MM.1S (cell line): Measurements from ENCODE around the gene SGCD.

ENCODE experiments used
- DNase-seq: peaks from one replicate; pipeline ENCODE4 v3.0.0-alpha.2; 2015
- H2AFZ ChIP-seq: fragments of 300-600 bp; sonication (generic); 2 replicates; pipeline ENCODE4 v1.6.0; 2016; ENCODE audit warnings: antibody characterized with exemption, low read length
- H3F3A ChIP-seq: fragments of 300-600 bp; sonication (generic); 2 replicates; pipeline ENCODE4 v1.6.1; 2016; ENCODE audit warnings: mild to moderate bottlenecking, antibody characterized with exemption, low read length, moderate library complexity, mixed read lengths; ENCODE audit not compliant: insufficient read depth
- H3K27ac ChIP-seq: fragments of 300-600 bp; sonication (generic); 2 replicates; pipeline ENCODE4 v1.5.1; 2016; ENCODE audit warnings: mild to moderate bottlenecking, low read length
- H3K27me3 ChIP-seq: fragments of 300-600 bp; sonication (generic); replicated peaks from 2 replicates; pipeline ENCODE4 v1.6.0; 2016; ENCODE audit warnings: low read length; ENCODE audit not compliant: insufficient read depth
- H3K36me3 ChIP-seq: fragments of 300-600 bp; sonication (generic); replicated peaks from 2 replicates; pipeline ENCODE4 v1.6.1; 2016; ENCODE audit warnings: mild to moderate bottlenecking, low read length, mixed read lengths; ENCODE audit not compliant: insufficient read depth
- H3K4me1 ChIP-seq: fragments of 300-600 bp; sonication (generic); 2 replicates; pipeline ENCODE4 v1.6.1; 2016; ENCODE audit warnings: low read length, mixed read lengths
- H3K4me2 ChIP-seq: fragments of 300-600 bp; sonication (generic); 2 replicates; pipeline ENCODE4 v1.6.0; 2016; ENCODE audit warnings: low read depth, low read length
- H3K4me3 ChIP-seq: fragments of 300-600 bp; sonication (generic); 2 replicates; pipeline ENCODE4 v1.5.1; 2016; ENCODE audit warnings: low read length, mixed read lengths
- H3K79me2 ChIP-seq: fragments of 300-600 bp; sonication (generic); 2 replicates; pipeline ENCODE4 v1.6.1; 2016; ENCODE audit warnings: mixed run types, low read length, mixed read lengths
- H3K9ac ChIP-seq: fragments of 300-600 bp; sonication (generic); 2 replicates; pipeline ENCODE4 v1.6.1; 2016; ENCODE audit warnings: low read length, mixed read lengths
- H3K9me2 ChIP-seq: fragments of 300-600 bp; sonication (generic); replicated peaks from 2 replicates; pipeline ENCODE4 v1.6.1; 2016; ENCODE audit warnings: mild to moderate bottlenecking, low read length, mixed read lengths; ENCODE audit not compliant: insufficient read depth
- H3K9me3 ChIP-seq: fragments of 300-600 bp; sonication (generic); replicated peaks from 2 replicates; pipeline ENCODE4 v1.6.1; 2016; ENCODE audit warnings: mild to moderate bottlenecking, low read length, mixed read lengths; ENCODE audit not compliant: insufficient read depth
- H4K20me1 ChIP-seq: fragments of 300-600 bp; sonication (generic); 2 replicates; pipeline ENCODE4 v1.6.1; 2016; ENCODE audit warnings: mild to moderate bottlenecking, low read length, moderate library complexity, mixed read lengths; ENCODE audit not compliant: insufficient read depth
- EZH2 ChIP-seq: fragments of 300-600 bp; sonication (generic); optimal IDR thresholded peaks from 2 replicates; pipeline ENCODE3; 2017; ENCODE audit warnings: low read depth, mild to moderate bottlenecking, antibody characterized with exemption, low read length, mixed read lengths
- EZH2phosphoT487 ChIP-seq: fragments of 300-600 bp; sonication (generic); IDR thresholded peaks from 2 replicates; pipeline ENCODE4 v1.6.1; 2018; ENCODE audit warnings: antibody characterized with exemption, low read length
- TF ChIP-seq, protein P1 (sequence below): fragments of 300-600 bp; sonication (generic); IDR thresholded peaks from 2 replicates; pipeline ENCODE4 v1.5.1; 2016; ENCODE audit warnings: antibody characterized with exemption, low read length, mixed read lengths

The SGCD gene

DNA sequence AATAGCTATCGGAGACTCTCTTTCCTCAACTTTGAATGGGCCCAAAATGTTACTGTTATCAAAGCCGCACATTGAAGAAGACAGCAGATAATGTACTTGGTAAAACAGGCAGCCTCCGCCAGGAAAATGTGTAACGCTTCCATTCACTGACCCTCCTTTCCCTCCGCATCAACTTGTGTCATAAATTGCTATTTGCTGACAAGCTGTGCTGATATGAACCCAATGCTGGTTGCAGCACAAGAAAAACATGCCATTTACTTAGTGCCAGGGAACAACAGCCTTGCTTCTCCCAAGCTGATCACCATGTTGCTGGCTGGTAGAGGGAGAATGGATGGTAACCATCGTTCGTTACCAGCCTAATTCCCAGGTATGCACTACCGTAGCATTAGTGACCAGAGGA is 360.6 kb downstream of the SGCD start:
- H3K4me1 ChIP-seq = no peaks in the 10 kb centered on the region
- H3F3A ChIP-seq = no peaks in the 10 kb centered on the region
- H4K20me1 ChIP-seq = no peaks in the 10 kb centered on the region
- no peak overlapping the region for H2AFZ ChIP-seq
- no peak overlapping the region for H3K4me3 ChIP-seq
- no peak for TF ChIP-seq EZH2phosphoT487
- TF ChIP-seq, protein P1, sequence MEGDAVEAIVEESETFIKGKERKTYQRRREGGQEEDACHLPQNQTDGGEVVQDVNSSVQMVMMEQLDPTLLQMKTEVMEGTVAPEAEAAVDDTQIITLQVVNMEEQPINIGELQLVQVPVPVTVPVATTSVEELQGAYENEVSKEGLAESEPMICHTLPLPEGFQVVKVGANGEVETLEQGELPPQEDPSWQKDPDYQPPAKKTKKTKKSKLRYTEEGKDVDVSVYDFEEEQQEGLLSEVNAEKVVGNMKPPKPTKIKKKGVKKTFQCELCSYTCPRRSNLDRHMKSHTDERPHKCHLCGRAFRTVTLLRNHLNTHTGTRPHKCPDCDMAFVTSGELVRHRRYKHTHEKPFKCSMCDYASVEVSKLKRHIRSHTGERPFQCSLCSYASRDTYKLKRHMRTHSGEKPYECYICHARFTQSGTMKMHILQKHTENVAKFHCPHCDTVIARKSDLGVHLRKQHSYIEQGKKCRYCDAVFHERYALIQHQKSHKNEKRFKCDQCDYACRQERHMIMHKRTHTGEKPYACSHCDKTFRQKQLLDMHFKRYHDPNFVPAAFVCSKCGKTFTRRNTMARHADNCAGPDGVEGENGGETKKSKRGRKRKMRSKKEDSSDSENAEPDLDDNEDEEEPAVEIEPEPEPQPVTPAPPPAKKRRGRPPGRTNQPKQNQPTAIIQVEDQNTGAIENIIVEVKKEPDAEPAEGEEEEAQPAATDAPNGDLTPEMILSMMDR = no peak
- H3K9me2 ChIP-seq = no peaks in the 10 kb centered on the region
- no peak for DNase-seq
- no peaks in the 10 kb centered on the region for H3K9me3 ChIP-seq
- no peaks in the 10 kb centered on the region for H3K27me3 ChIP-seq
- H3K27ac ChIP-seq = no peak overlapping the region
- H3K79me2 ChIP-seq = no peaks in the 10 kb centered on the region
- no peak overlapping the region for H3K9ac ChIP-seq
- H3K36me3 ChIP-seq = no peaks in the 10 kb centered on the region
- H3K4me2 ChIP-seq = no peak overlapping the region

DNA sequence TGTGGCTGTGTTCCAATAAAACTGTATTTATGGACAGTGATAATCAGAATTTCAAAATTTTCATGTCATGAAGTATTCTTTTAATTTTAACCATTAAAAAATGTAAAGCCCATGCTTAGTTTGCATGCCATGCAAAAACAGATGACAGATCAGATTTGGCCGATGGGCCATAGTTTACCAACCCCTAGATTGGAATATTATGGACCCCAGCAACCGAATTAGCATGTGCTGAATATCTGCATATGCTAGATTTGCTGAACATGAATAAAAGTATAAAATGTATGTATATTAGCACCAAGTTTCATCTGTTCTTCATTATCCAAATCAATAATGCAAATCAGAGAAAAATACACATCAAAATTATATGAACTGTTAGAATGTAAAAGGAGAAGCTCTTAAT is 364.6 kb downstream of the SGCD start:
- Histone ChIP-seq H3K79me2 (no peaks in the 10 kb centered on the region), H3K9ac (no peak overlapping the region), H3K4me3 (no peak overlapping the region), H3K9me3 (no peaks in the 10 kb centered on the region), H3K4me1 (no peaks in the 10 kb centered on the region), H2AFZ (no peak overlapping the region), H3K27ac (no peak overlapping the region), H3K9me2 (no peaks in the 10 kb centered on the region), H3F3A (no peaks in the 10 kb centered on the region), H3K36me3 (no peaks in the 10 kb centered on the region), H4K20me1 (no peaks in the 10 kb centered on the region), H3K4me2 (no peak overlapping the region), H3K27me3 (no peaks in the 10 kb centered on the region)
- no peak for TF ChIP-seq EZH2
- no peak for TF ChIP-seq EZH2phosphoT487
- TF ChIP-seq, protein P1 = no peak
- no peak for DNase-seq

DNA sequence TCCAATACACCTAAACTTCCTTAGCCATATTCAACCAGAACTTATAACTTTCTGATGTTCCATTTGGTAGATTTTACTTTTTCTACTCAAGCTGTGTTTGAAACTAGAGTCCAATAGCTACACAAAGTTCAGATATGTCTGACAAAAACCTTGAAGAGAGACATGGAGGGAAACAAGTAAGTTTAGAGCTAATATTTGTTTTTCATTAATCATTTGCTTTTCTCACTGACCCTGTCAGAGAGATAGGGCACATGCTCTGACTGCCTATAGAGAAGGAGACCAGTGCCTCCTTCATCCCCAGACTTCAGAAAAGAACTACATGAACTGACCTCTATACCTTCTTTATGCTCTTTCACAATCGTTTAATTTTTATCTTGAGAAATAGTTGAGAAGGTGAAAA is 366.1 kb downstream of the SGCD start:
- Histone ChIP-seq H2AFZ (no peak overlapping the region), H3F3A (no peaks in the 10 kb centered on the region), H3K9me3 (no peaks in the 10 kb centered on the region), H3K4me1 (no peaks in the 10 kb centered on the region), H3K27me3 (no peaks in the 10 kb centered on the region), H3K4me2 (no peak overlapping the region), H3K9me2 (no peaks in the 10 kb centered on the region), H3K4me3 (no peak overlapping the region), H3K9ac (no peak overlapping the region), H3K36me3 (no peaks in the 10 kb centered on the region), H3K79me2 (no peaks in the 10 kb centered on the region), H4K20me1 (no peaks in the 10 kb centered on the region), H3K27ac (no peak overlapping the region)
- TF ChIP-seq, protein P1 = no peak
- TF ChIP-seq EZH2phosphoT487 (no peak), EZH2 (no peak)
- DNase-seq = no peak
